Measurements from ENCODE around the gene LHPP.

DNA sequence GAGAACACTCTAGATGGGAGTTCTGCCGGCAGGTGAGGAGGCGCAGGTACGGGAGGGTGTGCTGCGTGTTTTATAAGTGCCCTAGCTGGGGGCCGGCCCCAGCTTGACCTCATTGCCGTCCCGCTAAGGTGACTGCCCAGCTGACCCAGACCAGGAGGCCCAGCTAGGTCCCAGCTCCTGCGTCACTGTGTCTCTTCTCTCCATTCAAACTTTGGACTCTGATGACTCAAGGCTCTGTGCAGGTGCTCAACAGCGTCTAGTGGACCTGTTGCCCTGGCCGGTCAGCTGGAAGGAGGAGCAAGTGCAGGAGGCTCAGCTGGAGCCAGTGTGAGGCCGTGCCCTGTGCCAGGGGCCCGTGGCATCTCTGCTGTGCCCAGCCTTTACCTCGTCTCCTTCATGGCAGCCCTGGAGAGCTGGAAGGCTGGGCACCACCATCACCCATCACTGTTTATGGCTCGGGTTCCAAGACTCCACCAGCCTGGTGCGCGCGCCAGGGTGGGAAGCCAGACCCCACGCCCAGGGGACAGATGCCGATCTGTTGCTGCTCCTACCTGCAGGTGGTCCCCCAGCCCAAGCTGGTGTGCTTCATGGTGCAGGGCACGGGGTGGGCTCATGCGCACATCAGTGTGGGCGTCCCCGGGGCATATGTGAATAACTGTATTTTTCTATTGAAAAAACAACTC lies 14.6 kb downstream of the LHPP start:
- TF ChIP-seq MYC (IDR thresholded peaks at IDR 0.05; ENCODE audit: low read depth, low read length): no peak
- TF ChIP-seq, protein P1, sequence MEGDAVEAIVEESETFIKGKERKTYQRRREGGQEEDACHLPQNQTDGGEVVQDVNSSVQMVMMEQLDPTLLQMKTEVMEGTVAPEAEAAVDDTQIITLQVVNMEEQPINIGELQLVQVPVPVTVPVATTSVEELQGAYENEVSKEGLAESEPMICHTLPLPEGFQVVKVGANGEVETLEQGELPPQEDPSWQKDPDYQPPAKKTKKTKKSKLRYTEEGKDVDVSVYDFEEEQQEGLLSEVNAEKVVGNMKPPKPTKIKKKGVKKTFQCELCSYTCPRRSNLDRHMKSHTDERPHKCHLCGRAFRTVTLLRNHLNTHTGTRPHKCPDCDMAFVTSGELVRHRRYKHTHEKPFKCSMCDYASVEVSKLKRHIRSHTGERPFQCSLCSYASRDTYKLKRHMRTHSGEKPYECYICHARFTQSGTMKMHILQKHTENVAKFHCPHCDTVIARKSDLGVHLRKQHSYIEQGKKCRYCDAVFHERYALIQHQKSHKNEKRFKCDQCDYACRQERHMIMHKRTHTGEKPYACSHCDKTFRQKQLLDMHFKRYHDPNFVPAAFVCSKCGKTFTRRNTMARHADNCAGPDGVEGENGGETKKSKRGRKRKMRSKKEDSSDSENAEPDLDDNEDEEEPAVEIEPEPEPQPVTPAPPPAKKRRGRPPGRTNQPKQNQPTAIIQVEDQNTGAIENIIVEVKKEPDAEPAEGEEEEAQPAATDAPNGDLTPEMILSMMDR (IDR thresholded peaks at IDR 0.05; ENCODE audit: low read depth, low read length): no peak
- no peak for TF ChIP-seq POLR2A (IDR thresholded peaks at IDR 0.05; ENCODE audit: extremely low read depth, insufficient read length)
- TF ChIP-seq, protein P2, sequence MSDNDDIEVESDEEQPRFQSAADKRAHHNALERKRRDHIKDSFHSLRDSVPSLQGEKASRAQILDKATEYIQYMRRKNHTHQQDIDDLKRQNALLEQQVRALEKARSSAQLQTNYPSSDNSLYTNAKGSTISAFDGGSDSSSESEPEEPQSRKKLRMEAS (IDR thresholded peaks at IDR 0.05; ENCODE audit: low read depth, low read length): no peak

All from NB4 (cell line).